ENCODE data around the gene LRRC31.
A peak's percentile ranks its signal among the peaks of the same experiment; 100 is the strongest.

LRRC31 gene

DNA sequence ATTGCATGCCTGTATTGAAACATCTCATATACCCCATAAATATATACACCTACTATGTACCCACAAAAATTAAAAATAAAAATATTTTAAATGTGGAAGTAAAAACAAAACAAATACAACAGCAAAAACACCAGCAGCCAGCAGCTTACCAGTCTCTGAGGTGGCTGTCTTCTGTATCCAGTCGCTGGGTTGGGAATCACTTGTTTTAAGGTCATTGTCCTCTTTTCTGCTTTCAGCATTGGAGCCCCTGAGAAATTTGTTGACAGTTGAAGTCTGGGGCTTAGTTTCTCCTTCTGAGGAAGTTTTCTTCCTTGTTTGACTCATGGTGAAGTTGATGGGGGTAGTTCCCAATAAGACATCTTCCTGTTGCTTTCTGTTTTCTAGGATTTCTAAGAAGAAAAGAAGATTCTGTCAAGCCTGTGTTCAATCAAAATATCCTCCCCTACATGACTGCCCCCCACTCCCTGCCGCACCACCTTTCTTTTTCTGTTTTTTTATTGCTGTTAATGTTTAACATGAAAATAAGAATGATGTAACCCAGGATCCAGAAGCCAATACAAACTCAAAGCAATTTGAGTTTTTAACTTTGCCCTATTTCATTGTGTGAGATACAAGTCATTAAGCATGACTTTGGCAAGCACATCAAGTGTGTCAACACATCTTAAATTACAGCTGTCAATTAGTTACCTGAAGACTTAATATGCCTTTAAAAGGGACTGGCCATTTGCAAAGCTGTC lies at the start of gene LRRC31:
TSS of gene LRRC31 (minus strand) at position 452 of the 737 bp plus-strand sequence. CDS start at position 324, 128 bp downstream.
- no peak for DNase-seq

- no peak for DNase-seq
Measured at GRCh38 chr3:169914321-169914720, 44.6 kb upstream of the LRRC31 start.

GRCh38 chr3:169913323-169913722 lies 43.6 kb upstream of the LRRC31 start:
- no peak for DNase-seq

DNA sequence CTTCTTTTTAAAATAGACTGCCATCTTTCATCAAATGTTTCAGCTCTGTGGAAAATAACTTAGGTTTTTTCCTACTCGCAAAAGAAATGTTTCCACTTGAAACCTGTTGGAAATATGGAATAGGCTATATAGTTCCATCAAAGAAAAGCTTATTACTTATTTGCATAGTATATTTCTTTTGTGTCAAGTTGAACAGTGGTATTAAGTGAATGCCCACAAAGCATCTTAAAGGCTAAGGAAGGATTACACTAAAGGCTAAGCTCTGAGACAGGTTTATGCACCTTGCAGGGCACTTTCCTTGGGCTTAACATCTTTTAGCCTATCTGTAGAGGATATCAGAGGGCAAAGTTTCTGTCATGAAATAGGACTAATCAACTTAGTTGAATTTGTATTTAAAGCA lies 41.5 kb upstream of the LRRC31 start, which contains the start of gene SAMD7:
TSS of gene SAMD7 (plus strand) at position 301 of the 400 bp plus-strand sequence. CDS start 7,927 bp downstream, outside the sequence.
- DNase-seq: no peak

DNA sequence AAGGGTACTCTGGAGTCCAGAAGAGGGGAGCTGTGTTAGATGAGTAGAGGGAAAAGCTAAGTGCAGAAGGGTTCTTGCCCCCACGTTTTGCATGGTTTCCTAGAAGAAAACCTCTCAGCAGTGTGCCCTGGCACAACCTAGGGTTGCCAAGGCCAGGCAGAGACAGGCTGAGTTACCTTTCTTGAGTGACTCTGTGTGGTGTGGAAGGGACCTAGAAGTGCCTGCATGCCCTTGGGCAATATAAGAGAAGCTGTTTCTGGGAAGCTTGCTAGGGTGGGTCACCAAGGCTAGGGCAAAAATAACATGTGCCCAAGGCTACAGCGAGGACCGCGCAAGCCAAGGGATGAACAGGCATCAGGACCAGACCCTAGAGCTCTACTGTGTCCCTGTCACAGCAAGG lies 38.2 kb upstream of the LRRC31 start:
- no peak for DNase-seq

DNA sequence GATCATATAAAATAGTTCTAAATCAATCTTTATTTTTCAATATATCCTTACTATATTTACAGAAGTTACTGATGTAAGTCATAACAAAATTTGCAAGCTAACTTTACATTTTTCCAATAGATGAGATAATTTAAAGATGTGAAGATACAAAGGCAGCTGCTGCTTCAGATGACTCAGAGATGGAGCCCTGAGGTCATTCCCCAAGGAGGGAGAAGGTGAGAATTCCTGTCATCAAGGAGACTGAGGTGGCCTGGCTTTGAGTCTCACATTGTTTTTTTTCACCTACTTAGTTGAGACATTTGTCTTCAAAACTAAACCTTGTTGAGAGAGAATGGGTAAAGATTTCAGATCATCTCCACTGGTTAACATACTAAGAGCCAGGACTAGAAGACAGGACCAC lies 37.7 kb upstream of the LRRC31 start:
- DNase-seq: no peak

DNA sequence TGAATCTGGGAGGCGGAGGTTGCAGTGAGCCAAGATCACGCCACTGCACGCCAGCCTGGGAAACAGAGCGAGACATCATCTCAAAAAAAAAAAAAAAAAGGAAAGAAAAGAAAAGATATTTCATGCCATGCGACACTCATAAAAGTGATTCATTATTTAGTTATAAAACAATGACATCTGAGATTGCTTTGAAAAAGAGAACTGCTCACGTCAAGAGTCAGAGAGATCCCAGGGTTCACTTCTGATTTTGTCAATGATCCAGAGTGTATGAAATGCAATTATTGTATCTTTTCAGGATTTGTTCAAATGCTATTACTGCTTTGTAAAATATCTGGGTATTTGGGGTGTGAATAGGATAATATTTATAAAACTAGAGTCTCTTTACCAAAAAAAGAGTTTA lies 35.7 kb upstream of the LRRC31 start:
- no peak for DNase-seq

DNA sequence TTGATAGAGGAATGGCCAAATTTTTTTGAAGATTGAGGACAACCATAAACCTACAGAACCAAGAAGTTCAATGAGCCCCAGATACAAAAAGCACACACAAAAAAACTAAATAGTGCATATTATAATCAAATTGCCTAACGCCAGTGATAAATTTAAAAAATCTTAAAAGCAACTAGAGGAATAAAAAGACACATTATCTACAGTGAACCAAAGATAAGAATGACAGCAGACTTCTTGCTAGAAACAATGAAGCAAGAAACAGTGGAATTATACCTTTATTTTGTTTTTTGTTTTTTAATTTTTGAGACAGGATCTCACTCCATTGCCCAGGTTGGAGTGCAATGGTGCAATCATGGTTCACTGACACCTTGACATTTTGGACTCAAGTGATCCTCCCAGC lies 31.7 kb upstream of the LRRC31 start:
- DNase-seq: no peak

DNA sequence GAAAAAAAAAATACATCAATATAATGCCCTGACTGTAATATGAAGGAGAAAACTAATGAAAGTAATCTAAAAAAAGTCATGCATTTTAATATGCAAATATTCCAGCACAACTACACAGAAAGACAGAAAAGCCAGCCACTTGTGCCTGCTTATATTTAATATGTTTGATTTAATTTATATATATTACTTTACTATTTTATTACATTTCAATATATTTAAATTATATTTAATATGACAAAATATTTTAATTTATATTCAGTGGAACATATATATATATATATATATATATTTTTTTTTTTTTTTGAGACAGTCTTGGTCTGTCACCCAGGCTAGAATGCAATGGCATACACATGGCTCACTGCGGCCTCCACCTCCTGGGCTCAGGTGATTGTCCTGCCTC lies 27.5 kb upstream of the LRRC31 start:
- no peak for DNase-seq

DNA sequence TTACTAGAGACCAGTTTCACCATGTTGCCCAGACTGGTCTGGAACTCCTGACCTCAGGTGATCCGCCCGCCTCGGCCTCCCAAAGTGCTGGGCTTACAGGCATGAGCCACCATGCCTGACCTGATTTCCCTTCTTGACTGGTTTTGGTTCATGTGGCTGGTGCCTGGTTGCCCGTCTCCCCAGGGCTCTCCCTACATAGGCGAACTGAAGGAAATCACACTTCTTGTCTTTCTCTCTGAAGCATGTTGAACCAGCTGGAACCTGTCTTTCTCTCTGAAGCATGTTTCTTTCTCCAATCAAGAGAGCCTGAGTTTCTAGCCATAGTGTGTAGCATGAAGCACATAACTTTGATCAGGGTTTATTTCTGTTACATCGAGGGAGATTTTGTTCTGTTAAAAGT lies 25.3 kb upstream of the LRRC31 start:
- DNase-seq: no peak

GRCh38 chr3:169894110-169894509 lies 24.4 kb upstream of the LRRC31 start:
- DNase-seq: no peak

GRCh38 chr3:169891886-169892285 lies 22.2 kb upstream of the LRRC31 start:
- no peak for DNase-seq

- no peak for DNase-seq
Measured at GRCh38 chr3:169886671-169887070, 16.9 kb upstream of the LRRC31 start.

DNA sequence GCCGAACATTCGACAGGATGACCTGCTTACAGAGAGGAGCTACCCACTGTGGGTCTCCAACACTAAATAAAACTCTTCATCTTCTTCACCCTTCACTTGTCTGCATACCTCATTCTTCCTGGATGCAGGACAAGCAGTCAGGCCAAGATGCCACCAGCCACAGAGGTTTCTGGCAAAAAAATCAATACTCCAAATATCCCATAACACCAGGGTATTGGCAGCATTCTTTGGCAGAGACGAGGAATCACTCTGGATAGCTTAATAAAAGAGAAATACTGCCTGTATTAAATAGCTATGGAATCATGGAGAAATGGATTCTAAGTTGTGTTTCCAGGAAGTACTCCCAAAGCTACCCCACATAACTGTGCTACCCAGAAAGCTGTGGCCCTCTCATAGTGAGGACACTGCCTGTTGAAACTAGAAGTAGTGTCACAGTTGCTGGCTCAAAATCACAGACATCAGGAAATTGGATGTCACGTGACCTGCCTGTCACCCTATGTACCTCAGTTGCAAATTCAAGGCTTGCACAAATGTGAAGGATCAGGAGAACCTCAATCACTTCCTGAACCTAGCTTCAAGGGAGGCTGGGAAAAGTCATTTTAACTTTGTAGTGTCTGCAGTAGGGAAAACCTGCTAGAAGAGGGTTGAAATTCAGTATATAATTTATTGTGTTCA lies 11.0 kb upstream of the LRRC31 start:
- DNase-seq: no peak

DNA sequence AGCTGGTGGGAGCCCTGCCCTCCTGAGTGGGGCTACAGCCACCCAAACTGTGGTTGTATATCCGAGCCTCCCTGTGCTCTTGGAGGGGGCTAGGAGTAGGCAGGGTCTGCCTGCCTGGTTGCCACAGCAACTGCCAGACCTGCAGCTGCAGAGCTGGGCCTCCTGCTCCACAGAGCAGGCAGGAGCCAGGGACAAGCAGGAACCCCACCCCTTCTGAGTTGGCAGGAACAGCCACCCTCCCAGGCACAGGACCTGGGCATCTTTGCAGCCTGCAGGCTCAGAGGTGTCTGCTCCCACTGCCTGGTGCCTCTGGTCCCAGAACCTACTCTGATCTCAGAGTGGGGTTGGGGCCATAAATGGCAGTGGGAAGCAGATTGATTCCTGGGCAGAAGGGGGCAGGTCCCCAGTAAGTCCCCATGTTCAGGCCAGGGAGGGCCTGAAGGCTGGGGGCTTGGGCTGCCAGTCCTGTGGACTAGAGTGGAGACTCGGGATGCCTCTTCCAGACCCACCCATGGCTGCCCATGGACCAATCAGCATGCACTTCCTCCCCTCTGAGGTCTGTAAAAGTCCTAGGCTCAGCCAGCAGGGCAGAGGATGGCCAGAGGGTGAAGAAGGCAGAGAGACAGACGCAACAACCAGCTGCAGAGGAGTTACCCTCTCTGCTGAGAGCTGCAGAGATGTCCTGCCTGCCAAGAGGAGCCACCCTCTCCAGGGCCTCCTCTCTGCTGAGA lies 10.3 kb upstream of the LRRC31 start:
- DNase-seq: no peak

DNA sequence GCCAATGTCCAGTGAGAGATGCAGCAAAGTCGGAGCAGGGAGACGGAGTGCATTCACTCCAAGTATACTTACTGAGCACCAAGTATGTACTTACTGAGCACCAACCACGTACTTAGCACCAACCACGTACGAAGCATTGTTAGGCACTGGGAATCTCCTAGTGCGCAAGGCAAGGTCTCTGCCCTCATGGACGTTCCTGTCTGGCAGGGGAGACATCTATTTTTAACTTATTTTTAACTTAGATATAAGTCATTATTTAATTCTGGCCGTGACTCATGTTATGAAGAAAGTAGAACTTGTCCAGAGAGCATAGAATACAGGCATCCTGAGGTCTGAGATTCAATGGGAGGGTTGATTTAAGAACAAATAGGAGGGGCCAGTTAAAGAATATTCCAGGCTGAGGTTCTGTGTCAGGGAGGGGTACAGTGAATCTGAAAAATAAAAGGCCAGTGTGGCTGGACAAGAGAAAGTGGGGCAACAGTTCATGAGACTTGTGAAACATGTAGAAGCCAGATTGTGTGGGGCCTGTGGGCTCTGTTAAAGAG lies 9.3 kb upstream of the LRRC31 start:
- DNase-seq: no peak

DNA sequence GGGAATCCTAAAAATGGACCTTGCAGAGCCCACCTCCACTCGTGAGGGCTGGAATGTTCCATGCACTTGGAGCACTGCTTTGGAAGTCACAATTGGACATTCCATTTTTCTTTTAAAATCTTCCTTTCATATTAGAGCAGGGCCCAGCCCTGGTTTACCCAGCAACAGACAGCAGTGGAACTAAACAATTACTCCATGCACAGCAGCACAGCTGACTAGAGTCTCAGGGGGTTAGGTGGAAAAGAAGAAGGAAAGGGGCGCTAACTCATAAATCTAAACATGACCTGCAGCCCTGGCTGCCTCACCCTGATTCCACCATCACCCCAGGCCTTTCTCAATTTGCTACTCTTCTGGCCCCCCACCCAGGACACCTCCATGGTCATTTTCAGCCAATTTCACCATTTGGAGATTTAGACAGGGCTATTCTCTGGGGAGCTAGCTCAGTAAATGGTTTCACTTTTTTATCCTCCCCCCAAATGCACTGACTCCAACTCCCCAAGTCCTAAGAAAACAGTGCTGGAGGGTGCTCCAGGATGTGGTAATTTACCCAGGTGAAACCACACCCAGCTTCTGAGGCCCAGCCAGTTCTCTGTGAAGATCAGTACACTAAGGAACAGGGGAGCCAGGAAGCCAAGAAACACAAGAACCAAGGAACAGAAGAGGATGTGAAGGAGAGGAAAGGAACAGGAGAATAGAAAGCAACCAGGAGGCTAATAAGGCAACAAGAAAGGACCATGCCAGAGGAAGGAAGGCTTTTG lies 1.6 kb upstream of the LRRC31 start:
- DNase-seq: no peak

DNA sequence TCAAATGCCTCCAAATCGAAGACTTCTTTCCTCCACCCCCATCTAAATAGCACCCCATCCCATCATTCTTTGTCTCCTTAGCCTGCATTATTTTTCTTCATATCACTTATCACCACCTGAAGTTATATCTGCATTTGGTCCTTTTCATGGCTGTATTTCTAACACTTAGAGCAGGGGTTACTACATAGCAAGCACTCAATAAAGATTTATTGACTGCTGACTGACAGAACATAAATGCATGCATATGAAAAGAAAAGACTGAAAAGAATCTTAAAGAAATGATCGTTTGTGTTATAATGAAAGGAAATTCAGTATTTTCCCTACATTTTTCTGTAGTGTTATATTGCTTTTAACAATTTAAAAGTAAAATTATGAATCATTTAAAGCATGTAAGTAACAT lies 1.4 kb downstream of the LRRC31 start:
- no peak for DNase-seq

DNA sequence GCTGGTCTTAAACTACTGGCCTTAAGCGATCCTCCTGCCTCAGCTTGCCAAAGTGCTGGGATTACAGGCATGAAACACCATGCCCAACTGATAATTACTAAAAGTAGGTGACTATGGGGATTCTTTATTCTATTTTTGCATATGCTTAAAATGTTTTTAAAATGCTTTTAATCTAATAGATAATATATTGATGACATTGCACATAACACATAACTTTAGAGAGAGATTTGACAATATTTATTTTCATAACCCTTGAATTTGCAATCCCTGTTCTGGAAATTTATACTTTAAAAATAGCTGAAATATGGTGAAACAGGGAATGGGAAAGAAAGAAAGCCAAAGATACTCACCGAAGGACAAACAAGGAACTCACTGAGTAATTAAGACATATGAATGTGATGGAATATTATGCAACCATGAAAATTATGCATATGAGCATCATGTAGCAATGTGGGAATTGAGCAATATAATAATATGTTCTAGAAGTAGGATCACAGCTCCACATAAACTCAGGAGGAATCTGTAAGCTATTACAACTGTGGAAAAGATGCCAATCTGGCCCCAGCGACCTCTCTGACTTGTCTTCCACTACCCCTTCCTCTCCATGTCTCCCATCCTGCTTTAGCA lies 2.0 kb downstream of the LRRC31 start:
- DNase-seq: no peak

DNA sequence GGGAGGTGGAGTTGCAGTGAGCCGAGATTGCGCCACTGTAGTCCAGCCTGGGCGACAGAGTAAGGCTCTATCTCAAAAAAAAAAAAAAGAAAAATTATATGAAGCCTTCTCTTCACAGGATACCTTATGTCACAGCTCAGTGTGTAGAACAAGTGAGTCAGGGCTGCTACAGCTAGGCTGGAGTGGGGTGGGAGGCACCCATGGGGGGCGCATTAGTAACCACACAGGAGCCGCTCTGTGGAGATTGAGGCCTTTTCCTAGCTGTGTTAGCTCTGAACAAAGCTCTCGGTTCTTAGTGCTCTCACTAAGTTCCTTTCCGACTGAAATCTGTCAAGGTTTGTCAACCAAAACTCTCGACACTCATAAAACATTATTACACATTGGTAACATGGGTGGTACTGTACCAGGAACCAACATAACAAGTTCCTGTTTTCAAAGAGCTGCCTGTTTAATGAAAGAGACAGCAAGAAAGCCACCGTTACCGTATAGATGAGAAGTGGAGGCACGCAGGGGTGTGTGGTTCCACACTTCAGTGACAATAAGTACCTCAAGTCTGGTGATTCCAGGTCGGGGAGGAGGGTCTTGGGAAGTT lies 4.5 kb downstream of the LRRC31 start:
- DNase-seq: peak in 2 of 4 experiments; percentile 3 to 15

- no peak for DNase-seq
Measured at GRCh38 chr3:169864270-169864669, 5.5 kb downstream of the LRRC31 start.

DNA sequence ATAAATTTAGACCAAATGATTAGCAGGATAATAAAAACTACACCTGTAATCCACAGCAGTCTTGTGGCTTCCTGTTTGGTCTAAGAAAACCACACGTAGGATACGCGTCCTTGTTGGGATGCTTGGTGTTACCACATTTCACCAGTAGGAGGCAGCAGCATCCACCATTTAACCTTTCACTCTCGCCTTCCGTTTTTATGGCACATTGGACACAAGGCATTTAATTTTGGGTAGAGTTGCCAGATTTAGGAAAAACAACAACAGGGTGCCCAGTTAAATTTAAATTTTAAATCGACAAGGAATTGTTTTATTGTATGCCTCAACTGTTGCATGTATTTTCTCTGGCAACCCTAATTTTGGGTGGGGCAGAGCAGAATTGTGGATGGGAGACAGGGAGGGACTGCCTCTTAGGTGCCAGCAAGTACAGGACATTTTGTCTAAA lies 6.3 kb downstream of the LRRC31 start:
- peak in 3 of 4 experiments; percentile 9 to 37 (median 27) for DNase-seq
